HepG2 (cell line): ENCODE measurements around the gene SRC. TPM values are rescaled to one million over a fixed set of nuclear protein-coding genes. Genes with fewer than 3 reads are reported as not detected.

Experiments used
- ATAC-seq: fragments of 200-7000 bp; cut with Tn5 transposase; 3 replicates; pipeline ENCODE4 v1.9.1; 2020; ENCODE audit warnings: mild to moderate bottlenecking, moderate library complexity
- BruUV-seq: library from RNA; stranded (reverse); fragments of 400-500 nt; replicated peaks from 2 replicates; lab custom pipeline; 2021; lab: Mats Ljungman, UMichigan
- CTCF ChIA-PET: fragments of 300-600 bp; formaldehyde crosslinking; extraction: SDS; loops from one replicate; lab custom pipeline; 2021; ENCODE audit warnings: low total read pairs, inconsistent platforms, low intra/inter-chr PET ratio; lab: Yijun Ruan, JAX
- POLR2A ChIA-PET: fragments of 350-600 bp; sonication (Branson Sonifier 250); formaldehyde crosslinking; loops from one replicate; lab custom pipeline; 2020; ENCODE audit warnings: antibody characterized with exemption, inconsistent platforms; lab: Yijun Ruan, JAX
- DNase-seq: peaks from one replicate; pipeline ENCODE4 v3.0.0-alpha.2; 2015; ENCODE audit warnings: low spot score
- FAIRE-seq: peaks from 3 replicates; lab custom pipeline; 2011; peaks lifted over from hg19 to GRCh38; lab: Jason Lieb, UNC
- H2AFZ ChIP-seq: one replicate; pipeline ENCODE4 v1.6.1; 2011; ENCODE audit warnings: low read length, inconsistent platforms
- H3K27ac ChIP-seq: fragments of 300-600 bp; 3 replicates; pipeline ENCODE4 v1.8.0; 2011; ENCODE audit warnings: mixed run types, mild to moderate bottlenecking, mixed read lengths, low read length, inconsistent platforms; ENCODE audit not compliant: insufficient read depth; ENCODE audit errors: extremely low read length
- H3K27me3 ChIP-seq, 2 experiments: fragments of 200-600 bp in 1 of 2; 2 replicates in 1 of 2; 3 replicates in 1 of 2; pipeline versions ENCODE4 v1.6.0 to v1.8.0; 2011; ENCODE audit warnings: low read length in 2 of 2, mild to moderate bottlenecking in 2 of 2, moderate library complexity in 2 of 2, inconsistent platforms in 1 of 2; ENCODE audit not compliant: insufficient read depth in 2 of 2, control insufficient read depth in 1 of 2
- H3K36me3 ChIP-seq, 2 experiments: fragments of 200-600 bp in 1 of 2; replicated peaks in 1 of 2; 2 replicates in 1 of 2; 3 replicates in 1 of 2; pipeline versions ENCODE4 v1.5.1 to v1.8.0; 2011; ENCODE audit warnings: low read length in 2 of 2, inconsistent platforms in 1 of 2; ENCODE audit not compliant: insufficient read depth in 2 of 2, control insufficient read depth in 1 of 2
- H3K4me1 ChIP-seq: 2 replicates; pipeline ENCODE4 v1.5.1; 2012; ENCODE audit warnings: low read length, inconsistent platforms; ENCODE audit not compliant: insufficient read depth
- H3K4me2 ChIP-seq: 2 replicates; pipeline ENCODE4 v1.6.0; 2011; ENCODE audit warnings: low read depth, low read length, inconsistent platforms
- H3K4me3 ChIP-seq, 3 experiments: fragments of 200-600 bp in 1 of 3; sonication (generic), shearing (Covaris generic) in 1 of 3; replicated peaks in 1 of 3; 2 replicates each; pipeline ENCODE4 v1.5.1; 2011 to 2016; ENCODE audit warnings: low read length in 3 of 3, inconsistent platforms in 2 of 3, low read depth in 2 of 3, mild to moderate bottlenecking in 2 of 3, control low read depth in 1 of 3, mixed read lengths in 1 of 3; ENCODE audit not compliant: insufficient read depth in 1 of 3
- H3K79me2 ChIP-seq: one replicate; pipeline ENCODE4 v1.6.1; 2011; ENCODE audit warnings: low read length, inconsistent platforms; ENCODE audit not compliant: insufficient read depth
- H3K9ac ChIP-seq: 2 replicates; pipeline ENCODE4 v1.6.0; 2011; ENCODE audit warnings: mild to moderate bottlenecking, low read depth, low read length, inconsistent platforms; ENCODE audit not compliant: insufficient read depth
- H3K9me3 ChIP-seq: 2 replicates; pipeline ENCODE4 v1.5.1; 2012; ENCODE audit warnings: mild to moderate bottlenecking, low read length
- H4K20me1 ChIP-seq: 2 replicates; pipeline ENCODE4 v1.6.0; 2011; ENCODE audit warnings: inconsistent platforms, mild to moderate bottlenecking, low read length, moderate library complexity; ENCODE audit not compliant: insufficient read depth
- CREB1 ChIP-seq, 2 experiments: fragments of 450-650 bp in 1 of 2; IDR thresholded peaks; 2 replicates each; pipeline ENCODE4 v1.6.1; 2016 to 2017; ENCODE audit warnings: control low read depth in 1 of 2, mild to moderate bottlenecking in 1 of 2, missing compliant biosample characterization in 1 of 2, missing genetic modification characterization in 1 of 2
- CSRNP1 ChIP-seq: sonication (generic); formaldehyde crosslinking; IDR thresholded peaks from 2 replicates; pipeline ENCODE4 v1.8.1; 2023; ENCODE audit warnings: mild to moderate bottlenecking, missing genetic modification reagents
- KLF6 ChIP-seq: IDR thresholded peaks from 2 replicates; pipeline ENCODE4 v1.8.0; 2016; ENCODE audit warnings: missing biosample characterization, missing genetic modification reagents
- MATR3 ChIP-seq: sonication (generic); formaldehyde crosslinking; IDR thresholded peaks from 2 replicates; pipeline ENCODE4 v1.4.0; 2020; ENCODE audit warnings: missing genetic modification reagents
- NBN ChIP-seq: fragments of 450-650 bp; conservative IDR thresholded peaks from 2 replicates; pipeline ENCODE4 v1.6.1; 2017
- NFKB2 ChIP-seq: sonication (generic); formaldehyde crosslinking; IDR thresholded peaks from 2 replicates; pipeline ENCODE4 v1.4.0; 2020; ENCODE audit warnings: missing genetic modification reagents, borderline replicate concordance
- SNRNP70 ChIP-seq: fragments of 200-400 bp; formaldehyde crosslinking; IDR thresholded peaks from 2 replicates; pipeline ENCODE4 v1.6.1; 2017; ENCODE audit warnings: mild to moderate bottlenecking, low read depth, low read length, moderate library complexity
- TIGD3 ChIP-seq: sonication (generic); formaldehyde crosslinking; IDR thresholded peaks from 2 replicates; pipeline ENCODE4 v1.5.1; 2020; ENCODE audit warnings: mild to moderate bottlenecking, missing genetic modification reagents, borderline replicate concordance
- ZEB1 ChIP-seq: IDR thresholded peaks from 2 replicates; pipeline ENCODE4 v1.6.1; 2012; ENCODE audit warnings: mild to moderate bottlenecking, low read depth, inconsistent platforms; ENCODE audit not compliant: insufficient replicate concordance
- ZNF253 ChIP-seq: sonication (generic); formaldehyde crosslinking; IDR thresholded peaks from 2 replicates; pipeline ENCODE4 v1.8.0; 2022; ENCODE audit warnings: mild to moderate bottlenecking, missing genetic modification reagents, borderline replicate concordance
- ZNF510 ChIP-seq: sonication (generic); formaldehyde crosslinking; IDR thresholded peaks from 2 replicates; pipeline ENCODE4 v1.4.0; 2020; ENCODE audit warnings: low read depth, mild to moderate bottlenecking, missing genetic modification reagents
- ZNF543 ChIP-seq: sonication (generic); formaldehyde crosslinking; IDR thresholded peaks from 2 replicates; pipeline ENCODE4 v1.4.0; 2020; ENCODE audit warnings: mild to moderate bottlenecking, missing genetic modification reagents
- ZNF574 ChIP-seq: sonication (generic); formaldehyde crosslinking; IDR thresholded peaks from 2 replicates; pipeline ENCODE4 v1.4.0; 2020; ENCODE audit warnings: missing genetic modification reagents
- ZNF720 ChIP-seq: sonication (generic); formaldehyde crosslinking; IDR thresholded peaks from 2 replicates; pipeline ENCODE4 v1.4.0; 2020; ENCODE audit warnings: missing genetic modification reagents
- WGBS: methylation state at CpG from one replicate; pipeline ENCODE4 v1.1.6; 2017; ENCODE audit warnings: low lambda C conversion rate; 5-methylcytosine and 5-hydroxymethylcytosine counted together
- in situ Hi-C: cut with HindIII; loops from 2 replicates; pipeline ENCODE4 v1.10.0; 2017; ENCODE audit warnings: low pct_unique_long_range_greater_than_20kb; ENCODE audit not compliant: extremely low pct_ligation_motif_present
- intact Hi-C: fragments of 100-400 bp; cut with micrococcal nuclease; formaldehyde crosslinking; loops from one replicate; pipeline ENCODE4 v1.10.0; 2022; ENCODE audit not compliant: unreplicated experiment
- polyA plus RNA-seq, 8 experiments: library from polyadenylated mRNA; depleted of rRNA in 3 of 8; stranded (reverse) in 7 of 8; unstranded in 1 of 8; fragments of >200 nt; fragmentation: Illumina TruSeq in 4 of 8; extraction: Trizol in 4 of 8; gene quantifications; 2 replicates each; pipeline versions ENCODE4 v1.2.1 to v1.2.3, GENCODE V29; 2011 to 2016; ENCODE audit warnings: low read depth in 4 of 8, missing spikeins in 1 of 8, mixed read lengths in 1 of 8; ENCODE audit not compliant: insufficient read depth in 1 of 8
- total RNA-seq, 5 experiments: library from RNA; depleted of rRNA; stranded (reverse); fragments of >200 nt; fragmentation: Illumina TruSeq; extraction: Trizol; gene quantifications; 2 replicates each; pipeline ENCODE4 v1.2.3, GENCODE V29; 2016; ENCODE audit warnings: low read depth in 1 of 5

The SRC gene
- total and polyA plus RNA-seq, 2 of the 13 experiments (the other 11 are each of a cell fraction or from before 2014, with no cell fraction given) = 54.7 to 192 TPM

- TF ChIP-seq SNRNP70 = no peak
- TF ChIP-seq CREB1 (IDR thresholded peaks at IDR 0.05) = no peak
- no peak for TF ChIP-seq CREB1 (CRISPR knock-in tag; IDR thresholded peaks at IDR 0.05)
- no peak for TF ChIP-seq CSRNP1 (CRISPR knock-in tag)
- no peak for TF ChIP-seq TIGD3 (CRISPR knock-in tag)
- TF ChIP-seq ZNF510 (CRISPR knock-in tag) = 0 out of 2 replicates have a peak, but pooled peaks have one; percentile 13
- TF ChIP-seq, all 625 proteins: peak for 153
Observed at GRCh38 chr20:37335642-37336368, 10.1 kb upstream of the SRC start (continued).

GRCh38 chr20:37336369-37337207 lies 9.4 kb upstream of the SRC start:
- ChIA-PET POLR2A (interaction anchor here (0.9 to 5.1 kb wide), 8 partner anchors 9 to 192 kb away, joined by 3 to 45 read pairs (median 5); partner anchors contain the start of genes MANBAL, RPN2 and SRC), CTCF (no interaction called here)
- peak; percentile 23 for ATAC-seq
- Histone ChIP-seq H3K36me3 (no peaks in the 10 kb centered on the region), H3K79me2 (peaks cover 6% of the 10 kb centered on the region), H3K4me3 (peak overlapping the region; percentile 42 to 70 (median 53)), H3K9me3 (no peaks in the 10 kb centered on the region), H3K4me1 (peaks cover 98% of the 10 kb centered on the region), H4K20me1 (no peaks in the 10 kb centered on the region), H3K27me3 (no peaks in the 10 kb centered on the region), H2AFZ (peak overlapping the region; percentile 34), H3K9ac (peak overlapping the region; percentile 46), H3K4me2 (peak overlapping the region; percentile 93), H3K27ac (peak overlapping the region; percentile 49)
- 3% methylated on average over 11 of the region's 11 CpGs for WGBS
- no peak for FAIRE-seq
- no peak for DNase-seq
- intact Hi-C loops (loop anchor here (2.0 kb wide), 2 partner anchors 44 to 52 kb away; no protein-coding TSS in a partner anchor), in situ Hi-C loops (no loop called here)
- BruUV-seq = no TSS peak
- TF ChIP-seq NFKB2 (CRISPR knock-in tag) = 0 out of 2 replicates have a peak, but pooled peaks have one; percentile 76
- TF ChIP-seq ZNF720 (CRISPR knock-in tag) = 0 out of 2 replicates have a peak, but pooled peaks have one; percentile 64
- TF ChIP-seq MATR3 (CRISPR knock-in tag) = no peak
- TF ChIP-seq KLF6 (CRISPR knock-in tag) = no peak
- no peak for TF ChIP-seq NBN
- TF ChIP-seq ZNF253 (CRISPR knock-in tag) = 0 out of 2 replicates have a peak, but pooled peaks have one; percentile 56
- peak; percentile 22; the same call in 1 of the 2 replicates for TF ChIP-seq ZNF543 (CRISPR knock-in tag)
- peak; percentile 46 for TF ChIP-seq ZEB1
- TF ChIP-seq ZNF574 (CRISPR knock-in tag) = peak; percentile 36; the same call in 1 of the 2 replicates
